ENCODE data around the gene FSD1L. TPM values are rescaled to one million over a fixed set of nuclear protein-coding genes. Genes with fewer than 3 reads are reported as not detected.

FSD1L gene
- total and polyA plus RNA-seq, 2 of the 13 experiments (the other 11 are each of a cell fraction or from before 2014, with no cell fraction given) = 4.1 to 5.1 TPM

DNA sequence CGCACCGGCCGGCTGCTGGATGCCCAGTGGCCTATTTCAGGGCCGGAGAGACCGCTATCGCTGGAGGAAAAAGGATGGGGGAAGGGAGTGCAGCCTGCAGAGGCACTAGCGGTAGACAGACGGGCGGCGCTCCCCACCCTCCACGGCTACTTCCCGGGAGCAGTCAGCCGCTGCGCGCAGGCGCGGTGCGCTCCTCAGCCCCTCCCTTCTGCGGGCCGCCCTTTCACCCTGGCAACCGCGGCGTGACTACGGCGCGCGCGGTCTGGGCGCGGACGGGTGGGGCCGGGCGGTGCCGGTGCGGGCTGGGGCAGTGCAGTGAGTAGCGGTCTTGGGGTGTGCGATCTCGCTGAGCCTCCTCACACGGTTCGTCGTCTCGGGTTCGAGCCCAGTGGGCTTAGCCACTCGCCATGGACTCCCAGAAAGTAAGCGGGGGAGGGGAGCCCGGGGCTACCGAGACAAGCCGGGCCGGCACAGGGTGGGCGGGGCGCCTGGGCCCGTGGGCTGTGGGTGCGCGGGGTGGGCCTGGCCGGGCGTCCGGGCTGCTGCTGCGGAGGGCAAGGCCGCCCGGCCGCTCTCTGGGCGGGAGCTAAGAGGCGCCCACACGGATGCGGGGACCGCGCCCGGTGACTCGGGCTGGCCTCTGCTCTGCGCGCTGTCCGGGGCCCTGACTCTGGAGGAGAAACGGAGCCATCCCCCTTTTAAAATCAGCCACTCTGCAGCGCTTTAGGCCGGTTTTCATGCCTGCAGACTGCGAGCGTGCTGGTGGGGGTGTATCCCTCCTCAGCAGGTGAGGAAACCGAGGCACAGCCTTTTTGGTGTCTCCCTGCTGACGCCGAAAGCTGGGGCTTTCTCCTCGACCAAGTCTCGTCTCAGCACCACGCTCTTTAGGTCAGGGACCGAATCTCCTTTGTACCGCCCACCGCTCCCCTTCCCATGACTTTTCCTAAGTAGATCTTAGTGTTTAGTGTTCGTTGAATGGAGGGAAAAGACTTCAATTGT is at the start of gene FSD1L (continued):
- no peak for TF ChIP-seq GTF2F1 (IDR thresholded peaks at IDR 0.05; ENCODE audit: low read length)
- TF ChIP-seq, protein P1, sequence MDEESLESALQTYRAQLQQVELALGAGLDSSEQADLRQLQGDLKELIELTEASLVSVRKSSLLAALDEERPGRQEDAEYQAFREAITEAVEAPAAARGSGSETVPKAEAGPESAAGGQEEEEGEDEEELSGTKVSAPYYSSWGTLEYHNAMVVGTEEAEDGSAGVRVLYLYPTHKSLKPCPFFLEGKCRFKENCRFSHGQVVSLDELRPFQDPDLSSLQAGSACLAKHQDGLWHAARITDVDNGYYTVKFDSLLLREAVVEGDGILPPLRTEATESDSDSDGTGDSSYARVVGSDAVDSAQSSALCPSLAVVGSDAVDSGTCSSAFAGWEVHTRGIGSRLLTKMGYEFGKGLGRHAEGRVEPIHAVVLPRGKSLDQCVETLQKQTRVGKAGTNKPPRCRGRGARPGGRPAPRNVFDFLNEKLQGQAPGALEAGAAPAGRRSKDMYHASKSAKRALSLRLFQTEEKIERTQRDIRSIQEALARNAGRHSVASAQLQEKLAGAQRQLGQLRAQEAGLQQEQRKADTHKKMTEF (CRISPR knock-in tag; IDR thresholded peaks at IDR 0.05) = peak; percentile 65
- TF ChIP-seq GPN1 (CRISPR knock-in tag; IDR thresholded peaks at IDR 0.05; ENCODE audit: borderline replicate concordance) = no peak
- peak; percentile 27 for TF ChIP-seq AGO2 (optimal IDR thresholded peaks at IDR 0.05; ENCODE audit: low read depth, low read length)
- TF ChIP-seq SRY (CRISPR knock-in tag; IDR thresholded peaks at IDR 0.05) = peak; percentile 62; the same call in 1 of the 2 replicates
- 0 out of 2 replicates have a peak, but pooled peaks have one; percentile 19 for TF ChIP-seq ZNF556 (CRISPR knock-in tag; IDR thresholded peaks at IDR 0.05; ENCODE audit: borderline replicate concordance)
- TF ChIP-seq, protein P2, sequence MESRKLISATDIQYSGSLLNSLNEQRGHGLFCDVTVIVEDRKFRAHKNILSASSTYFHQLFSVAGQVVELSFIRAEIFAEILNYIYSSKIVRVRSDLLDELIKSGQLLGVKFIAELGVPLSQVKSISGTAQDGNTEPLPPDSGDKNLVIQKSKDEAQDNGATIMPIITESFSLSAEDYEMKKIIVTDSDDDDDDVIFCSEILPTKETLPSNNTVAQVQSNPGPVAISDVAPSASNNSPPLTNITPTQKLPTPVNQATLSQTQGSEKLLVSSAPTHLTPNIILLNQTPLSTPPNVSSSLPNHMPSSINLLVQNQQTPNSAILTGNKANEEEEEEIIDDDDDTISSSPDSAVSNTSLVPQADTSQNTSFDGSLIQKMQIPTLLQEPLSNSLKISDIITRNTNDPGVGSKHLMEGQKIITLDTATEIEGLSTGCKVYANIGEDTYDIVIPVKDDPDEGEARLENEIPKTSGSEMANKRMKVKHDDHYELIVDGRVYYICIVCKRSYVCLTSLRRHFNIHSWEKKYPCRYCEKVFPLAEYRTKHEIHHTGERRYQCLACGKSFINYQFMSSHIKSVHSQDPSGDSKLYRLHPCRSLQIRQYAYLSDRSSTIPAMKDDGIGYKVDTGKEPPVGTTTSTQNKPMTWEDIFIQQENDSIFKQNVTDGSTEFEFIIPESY (CRISPR knock-in tag; IDR thresholded peaks at IDR 0.05) = no peak
- TF ChIP-seq ZKSCAN5 (CRISPR knock-in tag; IDR thresholded peaks at IDR 0.05) = no peak
- TF ChIP-seq, protein P3, sequence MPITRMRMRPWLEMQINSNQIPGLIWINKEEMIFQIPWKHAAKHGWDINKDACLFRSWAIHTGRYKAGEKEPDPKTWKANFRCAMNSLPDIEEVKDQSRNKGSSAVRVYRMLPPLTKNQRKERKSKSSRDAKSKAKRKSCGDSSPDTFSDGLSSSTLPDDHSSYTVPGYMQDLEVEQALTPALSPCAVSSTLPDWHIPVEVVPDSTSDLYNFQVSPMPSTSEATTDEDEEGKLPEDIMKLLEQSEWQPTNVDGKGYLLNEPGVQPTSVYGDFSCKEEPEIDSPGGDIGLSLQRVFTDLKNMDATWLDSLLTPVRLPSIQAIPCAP (CRISPR knock-in tag; IDR thresholded peaks at IDR 0.05; ENCODE audit: low read depth) = no peak
- peak; percentile 69 for TF ChIP-seq MED1 (CRISPR knock-in tag; IDR thresholded peaks at IDR 0.05)
- no peak for TF ChIP-seq ZC3H13 (CRISPR knock-in tag; IDR thresholded peaks at IDR 0.05)
- TF ChIP-seq ZNF841 (CRISPR knock-in tag; IDR thresholded peaks at IDR 0.05; ENCODE audit: borderline replicate concordance) = no peak
- TF ChIP-seq ZNF33A (CRISPR knock-in tag; IDR thresholded peaks at IDR 0.05; ENCODE audit: borderline replicate concordance) = no peak
- TF ChIP-seq, protein P4, sequence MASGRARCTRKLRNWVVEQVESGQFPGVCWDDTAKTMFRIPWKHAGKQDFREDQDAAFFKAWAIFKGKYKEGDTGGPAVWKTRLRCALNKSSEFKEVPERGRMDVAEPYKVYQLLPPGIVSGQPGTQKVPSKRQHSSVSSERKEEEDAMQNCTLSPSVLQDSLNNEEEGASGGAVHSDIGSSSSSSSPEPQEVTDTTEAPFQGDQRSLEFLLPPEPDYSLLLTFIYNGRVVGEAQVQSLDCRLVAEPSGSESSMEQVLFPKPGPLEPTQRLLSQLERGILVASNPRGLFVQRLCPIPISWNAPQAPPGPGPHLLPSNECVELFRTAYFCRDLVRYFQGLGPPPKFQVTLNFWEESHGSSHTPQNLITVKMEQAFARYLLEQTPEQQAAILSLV (CRISPR knock-in tag; IDR thresholded peaks at IDR 0.05; ENCODE audit: borderline replicate concordance) = peak; percentile 38; the same call in 1 of the 2 replicates
- no peak for TF ChIP-seq AGO1 (IDR thresholded peaks at IDR 0.05; ENCODE audit: low read depth, low read length, poor library complexity, severe bottlenecking)
- TF ChIP-seq NR2C2 (CRISPR knock-in tag; IDR thresholded peaks at IDR 0.05; ENCODE audit: borderline replicate concordance) = peak; percentile 96
- TF ChIP-seq, protein P5, sequence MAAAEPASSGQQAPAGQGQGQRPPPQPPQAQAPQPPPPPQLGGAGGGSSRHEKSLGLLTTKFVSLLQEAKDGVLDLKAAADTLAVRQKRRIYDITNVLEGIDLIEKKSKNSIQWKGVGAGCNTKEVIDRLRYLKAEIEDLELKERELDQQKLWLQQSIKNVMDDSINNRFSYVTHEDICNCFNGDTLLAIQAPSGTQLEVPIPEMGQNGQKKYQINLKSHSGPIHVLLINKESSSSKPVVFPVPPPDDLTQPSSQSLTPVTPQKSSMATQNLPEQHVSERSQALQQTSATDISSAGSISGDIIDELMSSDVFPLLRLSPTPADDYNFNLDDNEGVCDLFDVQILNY (CRISPR knock-in tag; conservative IDR thresholded peaks at IDR 0.05) = no peak; the same call in 1 of the 2 replicates
- TF ChIP-seq ZNF251 (CRISPR knock-in tag; IDR thresholded peaks at IDR 0.05) = no peak
- no peak for TF ChIP-seq PAX8 (CRISPR knock-in tag; IDR thresholded peaks at IDR 0.05; ENCODE audit: borderline replicate concordance)
- TF ChIP-seq POLR2G (IDR thresholded peaks at IDR 0.05; ENCODE audit: low read depth, low read length) = peak; percentile 54; the same call in 1 of the 2 replicates
- TF ChIP-seq REXO4 (CRISPR knock-in tag; IDR thresholded peaks at IDR 0.05; ENCODE audit: borderline replicate concordance) = no peak

Data from HepG2 (cell line).